Activated CD8-positive, alpha-beta memory T cell treated with anti-CD3 and anti-CD28 coated beads for 1 hour (primary cell): ENCODE results near the gene EXOC2.

Experiments used
- DNase-seq, 2 donors: peaks; one replicate each; pipeline ENCODE4 v3.0.0-alpha.2; 2020; ENCODE audit warnings: low read depth in 1 of 2; ENCODE audit errors: extremely low read depth in 1 of 2

EXOC2 gene, protein sequence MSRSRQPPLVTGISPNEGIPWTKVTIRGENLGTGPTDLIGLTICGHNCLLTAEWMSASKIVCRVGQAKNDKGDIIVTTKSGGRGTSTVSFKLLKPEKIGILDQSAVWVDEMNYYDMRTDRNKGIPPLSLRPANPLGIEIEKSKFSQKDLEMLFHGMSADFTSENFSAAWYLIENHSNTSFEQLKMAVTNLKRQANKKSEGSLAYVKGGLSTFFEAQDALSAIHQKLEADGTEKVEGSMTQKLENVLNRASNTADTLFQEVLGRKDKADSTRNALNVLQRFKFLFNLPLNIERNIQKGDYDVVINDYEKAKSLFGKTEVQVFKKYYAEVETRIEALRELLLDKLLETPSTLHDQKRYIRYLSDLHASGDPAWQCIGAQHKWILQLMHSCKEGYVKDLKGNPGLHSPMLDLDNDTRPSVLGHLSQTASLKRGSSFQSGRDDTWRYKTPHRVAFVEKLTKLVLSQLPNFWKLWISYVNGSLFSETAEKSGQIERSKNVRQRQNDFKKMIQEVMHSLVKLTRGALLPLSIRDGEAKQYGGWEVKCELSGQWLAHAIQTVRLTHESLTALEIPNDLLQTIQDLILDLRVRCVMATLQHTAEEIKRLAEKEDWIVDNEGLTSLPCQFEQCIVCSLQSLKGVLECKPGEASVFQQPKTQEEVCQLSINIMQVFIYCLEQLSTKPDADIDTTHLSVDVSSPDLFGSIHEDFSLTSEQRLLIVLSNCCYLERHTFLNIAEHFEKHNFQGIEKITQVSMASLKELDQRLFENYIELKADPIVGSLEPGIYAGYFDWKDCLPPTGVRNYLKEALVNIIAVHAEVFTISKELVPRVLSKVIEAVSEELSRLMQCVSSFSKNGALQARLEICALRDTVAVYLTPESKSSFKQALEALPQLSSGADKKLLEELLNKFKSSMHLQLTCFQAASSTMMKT

DNA sequence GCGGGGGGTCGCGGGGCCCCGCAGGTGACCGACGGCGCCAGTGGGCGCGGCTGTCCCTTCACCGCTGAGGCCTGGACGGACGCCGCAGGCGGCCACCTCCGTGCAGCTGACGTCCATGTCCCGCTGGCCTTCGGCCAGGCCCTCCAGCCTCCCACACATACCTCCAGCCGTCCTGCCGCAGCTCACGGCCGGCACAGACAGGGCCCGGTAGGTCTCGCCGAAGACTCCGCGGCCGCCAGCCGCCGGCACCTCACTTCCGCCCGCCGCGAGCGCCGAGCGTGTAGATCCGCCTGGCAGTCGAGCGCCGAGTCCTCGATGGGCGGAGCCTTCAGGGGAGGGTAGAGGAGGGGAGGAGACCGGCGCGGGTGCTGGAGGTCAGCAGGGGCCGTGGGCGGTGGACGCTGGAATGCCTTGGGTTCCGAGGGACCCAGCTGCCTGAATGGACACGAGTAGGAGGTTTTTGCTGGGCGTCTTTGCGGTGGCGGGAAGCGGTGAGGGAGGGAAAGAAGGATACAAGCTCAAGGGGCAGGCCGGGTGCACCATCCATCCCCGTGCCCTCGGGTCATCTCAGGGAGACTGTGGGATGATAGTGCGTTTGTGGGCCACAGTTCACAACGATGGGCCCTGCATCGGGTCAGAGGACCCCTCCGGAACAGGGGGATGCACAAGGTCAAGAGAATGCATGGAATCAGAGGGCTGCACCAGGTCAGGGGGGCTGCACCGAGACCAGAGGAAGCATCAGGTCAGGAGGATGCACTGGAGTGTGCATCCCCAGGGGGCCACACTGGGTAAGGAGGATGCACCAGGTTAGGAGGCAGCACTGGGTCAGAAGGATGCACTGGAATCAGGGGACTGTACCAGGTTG, at the start of gene EXOC2:
EXOC2 (minus strand) TSS at position 282 of the 865 bp plus-strand sequence. CDS start 55,321 bp downstream, outside the sequence.
- DNase-seq = peak; percentile 44 to 72

DNA sequence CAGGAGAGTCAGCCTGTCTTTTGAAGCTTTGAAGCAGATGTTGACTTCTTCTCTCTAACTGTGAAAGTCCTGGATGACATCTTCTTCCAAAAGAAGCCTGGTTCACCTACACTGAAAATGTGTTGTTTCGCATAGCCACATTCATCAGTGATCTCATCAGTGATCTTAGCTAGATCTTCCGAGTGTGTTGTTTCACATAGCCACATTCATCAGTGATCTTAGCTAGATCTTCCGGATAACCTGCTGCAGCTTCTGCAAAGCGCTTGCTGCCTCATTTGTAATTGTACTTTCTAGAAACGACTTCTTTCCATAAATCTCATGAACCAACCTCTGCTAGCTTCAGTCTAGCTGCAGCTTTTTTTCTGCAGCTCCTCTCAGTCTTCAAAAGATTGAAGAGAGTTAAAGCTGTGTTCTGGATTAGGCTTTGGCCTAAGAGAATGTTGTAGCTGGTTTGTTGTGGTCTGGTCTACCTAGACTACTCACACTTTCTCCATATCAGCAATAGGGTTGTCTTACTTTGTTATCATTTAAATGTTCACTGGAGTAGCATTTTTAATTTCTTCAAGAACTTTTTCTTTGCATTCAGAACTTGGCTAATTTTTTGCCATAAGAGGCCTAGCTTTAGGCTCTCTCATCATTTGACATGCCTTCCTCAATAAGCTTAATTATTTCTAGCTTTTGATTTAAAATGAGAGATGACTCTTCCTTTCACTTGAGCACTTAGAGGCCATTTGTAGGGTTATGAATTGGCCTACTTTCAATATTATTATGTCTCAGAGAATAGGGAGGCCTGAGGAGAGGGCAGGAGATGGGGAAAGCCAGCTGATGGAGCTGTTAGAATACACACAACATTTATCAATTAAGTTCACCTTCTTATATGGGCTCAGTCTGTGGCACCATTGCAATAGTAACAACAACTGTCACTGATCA, 48.7 kb upstream of the EXOC2 start:
- DNase-seq = no peak

GRCh38 chr6:736657-737446, 43.9 kb upstream of the EXOC2 start:
- DNase-seq = no peak

DNA sequence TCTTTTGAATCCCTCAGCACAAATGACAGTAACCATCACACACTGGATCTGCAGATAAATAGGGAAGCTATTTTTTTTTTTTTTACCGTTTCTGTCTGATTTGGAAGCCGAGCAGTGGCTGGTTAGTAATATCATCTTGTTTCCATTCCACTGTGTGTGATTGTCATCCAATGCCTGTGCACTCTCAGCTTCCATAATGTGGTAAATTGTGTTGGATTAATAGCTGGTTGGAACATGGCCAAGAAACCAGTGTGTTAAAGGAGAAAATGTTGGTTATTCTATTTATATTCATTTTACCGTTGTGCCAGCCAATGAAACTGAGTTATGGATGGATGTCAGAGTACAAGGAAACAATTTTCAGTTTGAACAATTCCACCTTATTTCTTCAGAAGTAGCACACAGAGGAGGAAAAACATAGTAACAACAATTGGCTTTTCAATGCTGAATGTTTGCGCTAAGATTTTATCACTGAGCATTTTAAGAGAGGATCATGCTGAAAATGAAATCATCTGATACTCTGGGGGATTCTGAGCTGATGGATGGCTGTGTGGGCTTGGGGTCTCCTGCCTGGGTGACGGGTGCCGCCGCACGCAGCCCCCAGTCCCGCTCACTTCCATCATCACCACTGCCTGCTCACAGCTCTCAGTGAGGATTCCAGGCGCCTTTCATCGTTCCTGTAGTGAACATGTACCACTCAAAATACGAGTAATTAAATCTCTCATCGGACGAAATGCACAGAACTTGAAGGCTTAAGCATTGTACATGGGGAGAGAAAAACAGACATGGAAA, 40.7 kb upstream of the EXOC2 start:
- DNase-seq = no peak

- no peak for DNase-seq
Measured at GRCh38 chr6:731924-732323, 39.0 kb upstream of the EXOC2 start.

GRCh38 chr6:729606-730320, 36.8 kb upstream of the EXOC2 start:
- no peak for DNase-seq

DNA sequence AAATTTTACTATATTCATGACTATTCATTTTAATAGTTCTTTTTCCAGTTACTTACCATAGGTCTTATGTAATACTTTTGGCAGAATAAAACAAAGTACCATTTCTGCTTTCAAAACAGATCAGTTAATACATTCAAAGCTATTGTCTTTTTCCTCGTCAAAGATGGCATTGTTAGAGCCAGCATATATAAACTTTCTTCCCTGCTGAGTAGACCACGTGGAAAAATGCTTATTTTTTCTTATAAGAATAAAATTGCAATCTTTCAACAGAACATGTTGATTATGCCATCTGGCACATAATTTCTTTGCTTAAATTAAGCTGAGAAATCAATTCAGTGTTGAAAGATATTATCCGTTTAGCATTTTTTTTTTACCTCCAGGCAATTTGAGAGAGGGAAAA, 34.9 kb upstream of the EXOC2 start:
- DNase-seq = no peak

DNA sequence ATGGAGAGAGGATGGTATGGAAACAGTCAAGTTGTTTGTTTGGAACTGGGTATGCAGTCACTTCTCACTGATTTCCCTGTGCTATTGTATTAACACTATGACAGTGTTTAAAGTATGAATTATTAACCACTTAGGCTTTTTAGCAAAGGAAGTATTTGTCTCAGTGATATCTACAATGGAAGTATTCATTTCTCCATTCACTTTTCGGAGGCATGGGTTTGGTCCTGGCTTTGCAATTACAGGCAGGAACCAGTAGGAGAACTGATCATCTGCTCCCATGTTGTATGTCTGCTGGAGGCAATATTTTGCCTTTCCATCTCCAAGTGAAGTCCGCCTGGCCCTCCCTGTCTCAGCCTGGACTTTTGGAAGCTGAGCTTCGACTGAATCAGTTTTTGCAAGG, 30.6 kb upstream of the EXOC2 start:
- DNase-seq = no peak

DNA sequence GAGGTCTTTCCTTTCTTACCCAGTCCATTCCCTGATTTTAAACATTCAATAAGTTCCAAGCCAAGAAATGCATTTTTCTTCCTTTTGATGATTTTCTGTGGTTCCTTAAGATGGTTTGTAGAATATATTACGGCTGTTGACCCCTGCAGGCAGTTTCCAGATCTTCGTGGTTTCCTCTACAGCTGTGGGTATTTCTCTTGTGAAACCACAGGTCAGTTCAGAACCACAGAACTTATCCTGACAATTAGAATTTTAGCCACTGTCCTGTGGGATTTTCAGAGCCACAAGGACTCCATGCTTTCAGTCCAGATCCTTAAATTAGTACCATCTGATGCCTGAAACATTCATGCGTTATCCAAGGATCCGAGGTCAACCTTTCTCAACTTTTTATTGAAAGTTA, 29.7 kb upstream of the EXOC2 start:
- no peak for DNase-seq

DNA sequence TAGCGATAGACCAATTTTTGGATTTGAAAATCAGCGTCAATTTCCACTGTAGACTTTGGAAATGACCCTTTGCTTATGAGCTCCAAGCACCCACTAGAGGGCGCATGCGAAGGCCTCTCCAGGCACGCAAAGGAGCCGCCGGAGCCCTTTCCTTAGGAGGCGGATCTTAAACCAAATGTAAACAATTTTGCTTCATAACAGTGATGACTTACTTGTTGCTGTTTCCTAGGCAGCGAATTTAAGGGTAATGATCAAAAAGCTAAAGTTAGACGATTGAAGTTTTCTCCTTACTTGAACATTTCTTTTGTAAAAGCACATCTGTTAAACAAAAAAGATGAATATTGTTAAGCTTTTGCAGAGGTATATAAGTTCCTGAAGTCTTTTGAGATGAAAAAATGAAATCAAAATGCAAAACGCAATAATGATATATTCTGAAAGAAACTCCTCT, 29.2 kb upstream of the EXOC2 start:
- DNase-seq = peak; percentile 38 to 56

GRCh38 chr6:718345-718744, 25.4 kb upstream of the EXOC2 start:
- DNase-seq = no peak

- DNase-seq = no peak
Measured at GRCh38 chr6:717135-717534, 24.2 kb upstream of the EXOC2 start.

- DNase-seq = no peak
Measured at GRCh38 chr6:715709-716491, 23.0 kb upstream of the EXOC2 start.

DNA sequence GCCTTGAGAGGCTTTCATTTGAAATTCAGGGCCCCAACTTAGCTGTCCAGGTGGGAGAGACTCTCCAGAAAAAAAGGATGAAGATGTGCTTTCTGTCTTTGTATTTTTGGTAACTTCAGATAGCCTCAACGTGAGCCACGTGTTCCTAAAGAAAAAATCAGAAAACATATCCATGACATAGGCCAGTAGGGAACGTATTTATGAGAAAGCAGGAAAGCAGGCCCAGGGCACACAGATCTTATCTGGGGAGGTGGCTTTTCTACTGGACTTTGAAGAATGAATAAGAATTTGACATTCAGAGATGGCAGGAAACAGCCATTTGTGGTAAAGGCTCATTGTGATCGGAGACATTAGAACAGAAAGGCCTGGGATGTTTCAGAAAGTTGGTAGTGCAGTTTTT, 21.2 kb upstream of the EXOC2 start:
- DNase-seq = no peak

DNA sequence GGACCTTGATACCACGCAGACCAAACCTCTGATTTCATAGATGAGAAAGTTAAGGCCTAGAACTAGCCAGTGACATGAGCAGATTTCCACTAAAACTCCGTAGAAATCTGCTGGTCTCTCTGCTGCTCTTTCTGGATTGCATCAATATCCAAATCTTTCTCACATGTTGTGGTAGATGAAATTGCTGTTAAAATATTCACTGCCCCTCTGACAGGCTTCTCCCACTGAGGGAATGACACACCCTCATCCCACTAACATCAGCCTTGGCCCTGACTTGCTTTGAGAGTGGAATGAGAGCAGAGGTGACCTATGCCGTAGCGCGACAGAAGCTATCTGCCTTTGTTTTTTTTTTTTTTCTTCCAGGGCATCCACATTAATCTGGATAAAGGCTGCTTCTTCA, 20.4 kb upstream of the EXOC2 start:
- no peak for DNase-seq

- DNase-seq = no peak
Measured at GRCh38 chr6:712805-713204, 19.9 kb upstream of the EXOC2 start.

DNA sequence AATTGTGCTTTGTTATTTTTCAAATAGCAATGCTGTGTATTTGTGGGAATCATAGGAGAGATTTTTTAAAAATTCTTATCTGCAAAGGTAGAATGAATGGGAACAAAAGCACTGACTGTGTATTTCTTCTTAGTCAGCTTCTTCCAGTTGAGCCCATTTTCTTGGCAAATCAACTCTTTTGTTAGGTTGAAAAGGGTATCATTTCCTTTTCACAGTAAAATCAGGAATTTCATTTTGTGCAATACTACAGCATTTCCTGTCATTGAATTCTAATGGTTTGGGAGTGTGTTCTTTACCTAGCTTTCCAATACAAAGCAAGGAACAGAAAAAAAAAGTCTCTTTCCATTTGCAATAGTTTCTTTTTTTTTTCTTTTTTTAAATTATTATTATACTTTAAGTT, 19.0 kb upstream of the EXOC2 start:
- no peak for DNase-seq
